Mesenchymal stem cell (in vitro differentiated cells and primary cell): ENCODE measurements around the gene TACR1.

Experiments
- DNase-seq: peaks from one replicate; pipeline ENCODE4 v3.0.0-alpha.2; 2013
- H2AFZ ChIP-seq: one replicate; pipeline ENCODE4 v1.6.1; 2013; ENCODE audit warnings: low read depth, mild to moderate bottlenecking, control low read depth, inconsistent platforms, low read length, moderate library complexity
- H2AK5ac ChIP-seq: 2 replicates; pipeline ENCODE4 v1.6.1; 2013; ENCODE audit warnings: low read length, moderate library complexity, mild to moderate bottlenecking, inconsistent platforms; ENCODE audit not compliant: severe bottlenecking
- H2BK120ac ChIP-seq: one replicate; pipeline ENCODE4 v1.6.1; 2013; ENCODE audit warnings: low read depth, mild to moderate bottlenecking, inconsistent platforms, low read length, moderate library complexity
- H2BK12ac ChIP-seq, 2 experiments: one replicate each; pipeline ENCODE4 v1.6.1; 2013; ENCODE audit warnings: inconsistent platforms in 2 of 2, low read length in 2 of 2, mild to moderate bottlenecking in 2 of 2, moderate library complexity in 2 of 2, control low read depth in 1 of 2
- H2BK15ac ChIP-seq: one replicate; pipeline ENCODE4 v1.6.1; 2013; ENCODE audit warnings: mild to moderate bottlenecking, low read depth, inconsistent platforms; ENCODE audit not compliant: poor library complexity, severe bottlenecking
- H2BK5ac ChIP-seq: 2 replicates; pipeline ENCODE4 v1.6.1; 2013; ENCODE audit warnings: low read depth, mild to moderate bottlenecking, low read length, control low read depth, inconsistent platforms; ENCODE audit not compliant: poor library complexity, severe bottlenecking
- H3K14ac ChIP-seq, 2 experiments: one replicate each; pipeline ENCODE4 v1.6.1; 2013; ENCODE audit warnings: inconsistent platforms in 2 of 2, low read length in 2 of 2, control low read depth in 1 of 2, mild to moderate bottlenecking in 1 of 2, moderate library complexity in 1 of 2
- H3K18ac ChIP-seq, 2 experiments: one replicate each; pipeline ENCODE4 v1.6.1; 2013; ENCODE audit warnings: inconsistent platforms in 2 of 2, low read length in 2 of 2, control low read depth in 1 of 2, low read depth in 1 of 2, mild to moderate bottlenecking in 1 of 2
- H3K23ac ChIP-seq, 2 experiments: one replicate each; pipeline ENCODE4 v1.6.1; 2013; ENCODE audit warnings: inconsistent platforms in 2 of 2, low read length in 2 of 2, mild to moderate bottlenecking in 2 of 2, moderate library complexity in 2 of 2, control low read depth in 1 of 2
- H3K27ac ChIP-seq: 2 replicates; pipeline ENCODE4 v1.5.1; 2013; ENCODE audit warnings: mild to moderate bottlenecking, moderate library complexity, low read length, control low read depth, inconsistent platforms; ENCODE audit not compliant: poor library complexity, severe bottlenecking
- H3K27me3 ChIP-seq, 2 experiments: 2 replicates each; pipeline versions ENCODE4 v1.6.1 to v1.7.0; 2013; ENCODE audit warnings: low read length in 2 of 2, mild to moderate bottlenecking in 2 of 2, moderate library complexity in 2 of 2, control low read depth in 1 of 2, inconsistent platforms in 1 of 2; ENCODE audit not compliant: control insufficient read depth in 1 of 2, insufficient read depth in 1 of 2
- H3K36me3 ChIP-seq, 2 experiments: 2 replicates each; pipeline versions ENCODE4 v1.6.1 to v1.7.0; 2013; ENCODE audit warnings: low read length in 2 of 2, control low read depth in 1 of 2, inconsistent platforms in 1 of 2, low read depth in 1 of 2, mild to moderate bottlenecking in 1 of 2; ENCODE audit not compliant: insufficient read depth in 2 of 2, control insufficient read depth in 1 of 2
- H3K4ac ChIP-seq, 2 experiments: one replicate each; pipeline ENCODE4 v1.6.1; 2013; ENCODE audit warnings: inconsistent platforms in 2 of 2, low read length in 2 of 2, mild to moderate bottlenecking in 2 of 2, moderate library complexity in 2 of 2, control low read depth in 1 of 2, low read depth in 1 of 2
- H3K4me1 ChIP-seq: 2 replicates; pipeline ENCODE4 v1.6.1; 2013; ENCODE audit warnings: low read depth, low read length, control low read depth; ENCODE audit not compliant: control insufficient read depth, insufficient read depth
- H3K4me2 ChIP-seq: 2 replicates; pipeline ENCODE4 v1.6.1; 2013; ENCODE audit warnings: low read length, mild to moderate bottlenecking, inconsistent platforms; ENCODE audit not compliant: poor library complexity, severe bottlenecking
- H3K4me3 ChIP-seq, 2 experiments: 2 replicates each; pipeline versions ENCODE4 v1.5.1 to v1.7.0; 2013; ENCODE audit warnings: low read length in 2 of 2, mild to moderate bottlenecking in 2 of 2, control low read depth in 1 of 2, low read depth in 1 of 2; ENCODE audit not compliant: insufficient read depth in 1 of 2
- H3K79me1 ChIP-seq: replicated peaks from 2 replicates; pipeline ENCODE4 v1.6.1; 2013; ENCODE audit warnings: mild to moderate bottlenecking, control low read depth, low read length, inconsistent platforms; ENCODE audit not compliant: poor library complexity, severe bottlenecking
- H3K9ac ChIP-seq: 2 replicates; pipeline ENCODE4 v1.7.0; 2013; ENCODE audit warnings: mild to moderate bottlenecking, low read length, moderate library complexity
- H3K9me3 ChIP-seq: 2 replicates; pipeline ENCODE4 v1.7.0; 2013; ENCODE audit warnings: mild to moderate bottlenecking, low read length; ENCODE audit not compliant: control insufficient read depth
- H4K8ac ChIP-seq: one replicate; pipeline ENCODE4 v1.6.1; 2013; ENCODE audit warnings: inconsistent platforms, mild to moderate bottlenecking, low read length, moderate library complexity
- H4K91ac ChIP-seq: one replicate; pipeline ENCODE4 v1.6.1; 2013; ENCODE audit warnings: mild to moderate bottlenecking, low read length, inconsistent platforms
- WGBS: methylation state at CpG from one replicate; pipeline ENCODE4 v1.1.7; 2013; ENCODE audit warnings: mixed read lengths; 5-methylcytosine and 5-hydroxymethylcytosine counted together

The TACR1 gene

GRCh38 chr2:75019790-75020189 is 179.5 kb downstream of the TACR1 start:
- Histone ChIP-seq H3K4me2 (no peak overlapping the region), H4K8ac (no peak overlapping the region), H3K14ac (no peak overlapping the region), H3K79me1 (no peaks in the 10 kb centered on the region), H2BK5ac (no peak overlapping the region), H3K4me3 (no peak overlapping the region), H2BK120ac (no peak overlapping the region), H4K91ac (no peak overlapping the region), H3K36me3 (no peaks in the 10 kb centered on the region), H3K27ac (no peak overlapping the region), H3K9me3 (no peaks in the 10 kb centered on the region), H2BK12ac (no peak overlapping the region), H3K4me1 (peaks cover 1% of the 10 kb centered on the region), H2AK5ac (no peak overlapping the region), H3K4ac (no peak overlapping the region), H3K23ac (no peak overlapping the region), H3K27me3 (no peaks in the 10 kb centered on the region), H2AFZ (no peak overlapping the region), H2BK15ac (no peak overlapping the region), H3K18ac (no peak overlapping the region), H3K9ac (no peak overlapping the region)
- 94% methylated on average over 1 of the region's 2 CpGs for WGBS
- no peak for DNase-seq

- no CpG with 5 or more reads among the region's 2 CpGs for WGBS
- no peak overlapping the region for H3K4me3 ChIP-seq
These were observed 181.2 kb downstream of the TACR1 start for GRCh38 chr2:75018162-75018561.

DNA sequence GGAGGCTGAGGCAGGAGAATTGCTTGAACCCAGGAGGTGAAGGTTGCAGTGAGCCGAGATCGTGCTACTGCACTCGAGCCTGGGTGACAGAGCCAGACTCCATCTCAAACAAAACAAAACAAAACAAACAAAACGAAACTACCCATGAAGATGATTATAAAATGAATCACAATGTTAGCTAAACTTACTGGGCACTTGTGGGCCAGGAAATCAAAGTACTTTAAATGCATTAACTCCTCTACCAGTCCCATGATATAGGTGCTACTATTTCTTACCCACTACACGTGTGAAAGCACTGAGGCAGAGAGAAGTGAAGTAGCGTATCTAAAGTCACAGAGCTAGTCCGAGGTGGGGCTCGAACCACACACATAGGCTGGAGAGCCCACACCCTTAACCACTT is 187.2 kb downstream of the TACR1 start:
- no peak overlapping the region for H3K23ac ChIP-seq
- no peak overlapping the region for H2BK12ac ChIP-seq
- H3K18ac ChIP-seq = no peak overlapping the region
- H3K27me3 ChIP-seq = no peaks in the 10 kb centered on the region
- H2BK5ac ChIP-seq = no peak overlapping the region
- no peak for DNase-seq
- H3K4me2 ChIP-seq = no peak overlapping the region
- H2BK15ac ChIP-seq = no peak overlapping the region
- no peak overlapping the region for H3K4ac ChIP-seq
- H3K9me3 ChIP-seq = no peaks in the 10 kb centered on the region
- H3K9ac ChIP-seq = no peak overlapping the region
- H2BK120ac ChIP-seq = no peak overlapping the region
- no peak overlapping the region for H4K8ac ChIP-seq
- H2AK5ac ChIP-seq = no peak overlapping the region
- no peaks in the 10 kb centered on the region for H3K79me1 ChIP-seq
- H4K91ac ChIP-seq = no peak overlapping the region
- 92% methylated on average over 4 of the region's 8 CpGs for WGBS
- no peak overlapping the region for H2AFZ ChIP-seq
- no peaks in the 10 kb centered on the region for H3K36me3 ChIP-seq
- no peaks in the 10 kb centered on the region for H3K4me1 ChIP-seq
- H3K4me3 ChIP-seq = no peak overlapping the region
- no peak overlapping the region for H3K27ac ChIP-seq
- no peak overlapping the region for H3K14ac ChIP-seq

More at GRCh38 chr2:75018162-75018561, 181.2 kb downstream of the TACR1 start:
- H3K36me3 ChIP-seq = no peaks in the 10 kb centered on the region
- no peak overlapping the region for H4K8ac ChIP-seq
- no peak overlapping the region for H2AFZ ChIP-seq
- peak; percentile 27 for DNase-seq
- H3K18ac ChIP-seq = no peak overlapping the region
- H3K27ac ChIP-seq = no peak overlapping the region
- no peak overlapping the region for H3K23ac ChIP-seq
- H3K27me3 ChIP-seq = no peaks in the 10 kb centered on the region
- no peak overlapping the region for H2BK120ac ChIP-seq
- H3K9me3 ChIP-seq = no peaks in the 10 kb centered on the region
- no peak overlapping the region for H3K4me2 ChIP-seq
- no peak overlapping the region for H2BK5ac ChIP-seq
- no peak overlapping the region for H3K14ac ChIP-seq
- H2BK15ac ChIP-seq = no peak overlapping the region
- H3K9ac ChIP-seq = no peak overlapping the region
- H2AK5ac ChIP-seq = no peak overlapping the region
- H3K4ac ChIP-seq = no peak overlapping the region
- no peak overlapping the region for H4K91ac ChIP-seq
- H3K79me1 ChIP-seq = no peaks in the 10 kb centered on the region
- H2BK12ac ChIP-seq = no peak overlapping the region
- H3K4me1 ChIP-seq = peaks cover 1% of the 10 kb centered on the region

- Histone ChIP-seq H2BK5ac (no peak overlapping the region), H3K79me1 (no peaks in the 10 kb centered on the region), H3K23ac (no peak overlapping the region), H4K8ac (no peak overlapping the region), H3K27me3 (no peaks in the 10 kb centered on the region), H3K9me3 (peaks cover 6% of the 10 kb centered on the region), H2BK120ac (no peak overlapping the region), H2BK15ac (no peak overlapping the region), H2AFZ (no peak overlapping the region), H3K18ac (no peak overlapping the region), H3K27ac (no peak overlapping the region), H3K4me1 (no peaks in the 10 kb centered on the region), H3K14ac (no peak overlapping the region), H2BK12ac (no peak overlapping the region), H3K9ac (no peak overlapping the region), H4K91ac (no peak overlapping the region), H3K4me3 (no peak overlapping the region), H3K36me3 (no peaks in the 10 kb centered on the region), H3K4ac (no peak overlapping the region), H3K4me2 (no peak overlapping the region), H2AK5ac (no peak overlapping the region)
- no peak for DNase-seq
- 93% methylated on average over 1 of the region's 1 CpG for WGBS
These were observed 188.7 kb downstream of the TACR1 start for GRCh38 chr2:75010571-75010970.
